ENCODE data around the gene PTTG1. TPM values are rescaled to one million over a fixed set of nuclear protein-coding genes. Genes with fewer than 3 reads are reported as not detected.

PTTG1 gene
- polyA plus RNA-seq, 4 donors: 8.4 to 98.9 (median 23.1) TPM

GRCh38 chr5:160450164-160450932, 28.7 kb downstream of the PTTG1 start:
- Histone ChIP-seq H3K36me3 (ENCODE audit: control insufficient read depth in 3 of 3, insufficient read depth in 2 of 3, low read depth in 1 of 3, low read length in 3 of 3) (no peaks in the 10 kb centered on the region), H3K4me1 (ENCODE audit: control insufficient read depth in 3 of 3, insufficient read depth in 2 of 3, low read depth in 1 of 3, low read length in 2 of 3) (no peaks in the 10 kb centered on the region), H3K4me3 (ENCODE audit: low read depth in 1 of 3, low read length in 3 of 3) (no peak overlapping the region), H3K27me3 (ENCODE audit: control insufficient read depth in 3 of 3, insufficient read depth in 3 of 3, low read length in 3 of 3) (no peaks in the 10 kb centered on the region), H3K27ac (ENCODE audit: low read depth in 1 of 3, low read length in 2 of 3) (no peak overlapping the region), H3K9me3 (ENCODE audit: control insufficient read depth in 2 of 2, insufficient read depth in 1 of 2, low read depth in 1 of 2, low read length in 1 of 2) (no peaks in the 10 kb centered on the region)
- no peak for DNase-seq
- FAIRE-seq: no peak
- 88 to 94% (median 92%) methylated on average over 9 of the region's 9 CpGs for WGBS, 3 donors

- Histone ChIP-seq H3K9me3 (ENCODE audit: control insufficient read depth in 2 of 2, insufficient read depth in 1 of 2, low read depth in 1 of 2, low read length in 1 of 2) (no peaks in the 10 kb centered on the region), H3K27ac (ENCODE audit: low read depth in 1 of 3, low read length in 2 of 3) (no peak overlapping the region), H3K4me1 (ENCODE audit: control insufficient read depth in 3 of 3, insufficient read depth in 2 of 3, low read depth in 1 of 3, low read length in 2 of 3) (no peaks in the 10 kb centered on the region), H3K4me3 (ENCODE audit: low read depth in 1 of 3, low read length in 3 of 3) (no peak overlapping the region), H3K27me3 (ENCODE audit: control insufficient read depth in 3 of 3, insufficient read depth in 3 of 3, low read length in 3 of 3) (no peaks in the 10 kb centered on the region), H3K36me3 (ENCODE audit: control insufficient read depth in 3 of 3, insufficient read depth in 2 of 3, low read depth in 1 of 3, low read length in 3 of 3) (no peaks in the 10 kb centered on the region)
- WGBS, 3 donors: 98% methylated on average over 2 of the region's 2 CpGs
- no peak for FAIRE-seq
- no peak for DNase-seq
Measured at GRCh38 chr5:160451281-160451680, 29.6 kb downstream of the PTTG1 start.

- FAIRE-seq (no peak), DNase-seq (no peak)
- H3K27me3 ChIP-seq (ENCODE audit: control insufficient read depth in 3 of 3, insufficient read depth in 3 of 3, low read length in 3 of 3): no peaks in the 10 kb centered on the region
- no peaks in the 10 kb centered on the region for H3K9me3 ChIP-seq (ENCODE audit: control insufficient read depth in 2 of 2, insufficient read depth in 1 of 2, low read depth in 1 of 2, low read length in 1 of 2)
- H3K36me3 ChIP-seq (ENCODE audit: control insufficient read depth in 3 of 3, insufficient read depth in 2 of 3, low read depth in 1 of 3, low read length in 3 of 3): no peaks in the 10 kb centered on the region
- no peak overlapping the region for H3K27ac ChIP-seq (ENCODE audit: low read depth in 1 of 3, low read length in 2 of 3)
- no peak overlapping the region for H3K4me3 ChIP-seq (ENCODE audit: low read depth in 1 of 3, low read length in 3 of 3)
- H3K4me1 ChIP-seq (ENCODE audit: control insufficient read depth in 3 of 3, insufficient read depth in 2 of 3, low read depth in 1 of 3, low read length in 2 of 3): no peaks in the 10 kb centered on the region
Measured at GRCh38 chr5:160452036-160452435, 30.4 kb downstream of the PTTG1 start.

- no peak for DNase-seq
Measured at GRCh38 chr5:160452795-160453194, 31.1 kb downstream of the PTTG1 start.

GRCh38 chr5:160453751-160454150, 32.1 kb downstream of the PTTG1 start:
- FAIRE-seq: no peak
- WGBS, 3 donors: 73 to 83% (median 77%) methylated on average over 1 of the region's 1 CpG

More at GRCh38 chr5:160452795-160453194, 31.1 kb downstream of the PTTG1 start:
- FAIRE-seq: no peak
- 68 to 80% (median 71%) methylated on average over 6 of the region's 6 CpGs for WGBS, 3 donors
- H3K36me3 ChIP-seq (ENCODE audit: control insufficient read depth in 3 of 3, insufficient read depth in 2 of 3, low read depth in 1 of 3, low read length in 3 of 3): no peaks in the 10 kb centered on the region
- no peak overlapping the region for H3K4me3 ChIP-seq (ENCODE audit: low read depth in 1 of 3, low read length in 3 of 3)
- no peaks in the 10 kb centered on the region for H3K9me3 ChIP-seq (ENCODE audit: control insufficient read depth in 2 of 2, insufficient read depth in 1 of 2, low read depth in 1 of 2, low read length in 1 of 2)
- no peaks in the 10 kb centered on the region for H3K27me3 ChIP-seq (ENCODE audit: control insufficient read depth in 3 of 3, insufficient read depth in 3 of 3, low read length in 3 of 3)
- no peak overlapping the region for H3K27ac ChIP-seq (ENCODE audit: low read depth in 1 of 3, low read length in 2 of 3)
- H3K4me1 ChIP-seq (ENCODE audit: control insufficient read depth in 3 of 3, insufficient read depth in 2 of 3, low read depth in 1 of 3, low read length in 2 of 3): no peaks in the 10 kb centered on the region

GRCh38 chr5:160455600-160455999, 33.9 kb downstream of the PTTG1 start:
- Histone ChIP-seq H3K27ac (ENCODE audit: low read depth in 1 of 3, low read length in 2 of 3) (no peak overlapping the region), H3K36me3 (ENCODE audit: control insufficient read depth in 3 of 3, insufficient read depth in 2 of 3, low read depth in 1 of 3, low read length in 3 of 3) (no peaks in the 10 kb centered on the region), H3K27me3 (ENCODE audit: control insufficient read depth in 3 of 3, insufficient read depth in 3 of 3, low read length in 3 of 3) (no peaks in the 10 kb centered on the region), H3K4me3 (ENCODE audit: low read depth in 1 of 3, low read length in 3 of 3) (no peak overlapping the region), H3K4me1 (ENCODE audit: control insufficient read depth in 3 of 3, insufficient read depth in 2 of 3, low read depth in 1 of 3, low read length in 2 of 3) (no peaks in the 10 kb centered on the region), H3K9me3 (ENCODE audit: control insufficient read depth in 2 of 2, insufficient read depth in 1 of 2, low read depth in 1 of 2, low read length in 1 of 2) (no peaks in the 10 kb centered on the region)
- WGBS, 3 donors: 84 to 92% (median 92%) methylated on average over 4 of the region's 4 CpGs
- DNase-seq (no peak), FAIRE-seq (no peak)

More at GRCh38 chr5:160453751-160454150, 32.1 kb downstream of the PTTG1 start:
- H3K4me1 ChIP-seq (ENCODE audit: control insufficient read depth in 3 of 3, insufficient read depth in 2 of 3, low read depth in 1 of 3, low read length in 2 of 3): no peaks in the 10 kb centered on the region
- H3K27ac ChIP-seq (ENCODE audit: low read depth in 1 of 3, low read length in 2 of 3): no peak overlapping the region
- no peak for DNase-seq
- no peaks in the 10 kb centered on the region for H3K27me3 ChIP-seq (ENCODE audit: control insufficient read depth in 3 of 3, insufficient read depth in 3 of 3, low read length in 3 of 3)
- H3K9me3 ChIP-seq (ENCODE audit: control insufficient read depth in 2 of 2, insufficient read depth in 1 of 2, low read depth in 1 of 2, low read length in 1 of 2): no peaks in the 10 kb centered on the region
- no peak overlapping the region for H3K4me3 ChIP-seq (ENCODE audit: low read depth in 1 of 3, low read length in 3 of 3)
- H3K36me3 ChIP-seq (ENCODE audit: control insufficient read depth in 3 of 3, insufficient read depth in 2 of 3, low read depth in 1 of 3, low read length in 3 of 3): no peaks in the 10 kb centered on the region

GRCh38 chr5:160456480-160457177, 35.0 kb downstream of the PTTG1 start:
- WGBS, 3 donors: 84 to 91% (median 85%) methylated on average over 9 of the region's 9 CpGs
- no peak overlapping the region for H3K4me3 ChIP-seq (ENCODE audit: low read depth in 1 of 3, low read length in 3 of 3)

GRCh38 chr5:160457252-160457651, 35.6 kb downstream of the PTTG1 start:
- Histone ChIP-seq H3K36me3 (ENCODE audit: control insufficient read depth in 3 of 3, insufficient read depth in 2 of 3, low read depth in 1 of 3, low read length in 3 of 3) (no peaks in the 10 kb centered on the region), H3K9me3 (ENCODE audit: control insufficient read depth in 2 of 2, insufficient read depth in 1 of 2, low read depth in 1 of 2, low read length in 1 of 2) (peaks cover 0 to 3% of the 10 kb centered on the region in 2 donors), H3K4me1 (ENCODE audit: control insufficient read depth in 3 of 3, insufficient read depth in 2 of 3, low read depth in 1 of 3, low read length in 2 of 3) (no peaks in the 10 kb centered on the region), H3K4me3 (ENCODE audit: low read depth in 1 of 3, low read length in 3 of 3) (no peak overlapping the region), H3K27ac (ENCODE audit: low read depth in 1 of 3, low read length in 2 of 3) (no peak overlapping the region), H3K27me3 (ENCODE audit: control insufficient read depth in 3 of 3, insufficient read depth in 3 of 3, low read length in 3 of 3) (no peaks in the 10 kb centered on the region)
- FAIRE-seq (no peak), DNase-seq (no peak)
- WGBS, 3 donors: 93 to 95% (median 95%) methylated on average over 5 of the region's 5 CpGs

More at GRCh38 chr5:160456480-160457177, 35.0 kb downstream of the PTTG1 start:
- Histone ChIP-seq H3K27me3 (ENCODE audit: control insufficient read depth in 3 of 3, insufficient read depth in 3 of 3, low read length in 3 of 3) (no peaks in the 10 kb centered on the region), H3K9me3 (ENCODE audit: control insufficient read depth in 2 of 2, insufficient read depth in 1 of 2, low read depth in 1 of 2, low read length in 1 of 2) (peaks cover 0 to 3% of the 10 kb centered on the region in 2 donors), H3K4me1 (ENCODE audit: control insufficient read depth in 3 of 3, insufficient read depth in 2 of 3, low read depth in 1 of 3, low read length in 2 of 3) (no peaks in the 10 kb centered on the region), H3K36me3 (ENCODE audit: control insufficient read depth in 3 of 3, insufficient read depth in 2 of 3, low read depth in 1 of 3, low read length in 3 of 3) (no peaks in the 10 kb centered on the region), H3K27ac (ENCODE audit: low read depth in 1 of 3, low read length in 2 of 3) (no peak overlapping the region)
- FAIRE-seq (no peak), DNase-seq (no peak)

All from small intestine (tissue), 7 donors.